Osteoblast (primary cell): ENCODE results near the gene TMTC1. TPM values are rescaled to one million over a fixed set of nuclear protein-coding genes. Genes with fewer than 3 reads are reported as not detected.
"Not testable (repeated sequence)": the region's sequence is repeated elsewhere in the genome, so short reads cannot be mapped to it uniquely, and the experiment has no call there.

Experiments used
- DNase-seq: peaks from one replicate; pipeline ENCODE4 v3.0.0; 2011; ENCODE audit warnings: low spot score, mixed read lengths; ENCODE audit not compliant: insufficient read length; ENCODE audit errors: missing footprints
- H2AFZ ChIP-seq: 2 replicates; pipeline ENCODE4 v1.6.0; 2011; ENCODE audit warnings: mild to moderate bottlenecking, low read length
- H3K27ac ChIP-seq: 2 replicates; pipeline ENCODE4 v1.5.1; 2011; ENCODE audit warnings: mild to moderate bottlenecking, low read depth, low read length, moderate library complexity
- H3K27me3 ChIP-seq: 2 replicates; pipeline ENCODE4 v1.6.0; 2012; ENCODE audit warnings: mild to moderate bottlenecking, control low read depth, inconsistent platforms, low read length, moderate library complexity; ENCODE audit not compliant: insufficient read depth
- H3K36me3 ChIP-seq: 2 replicates; pipeline ENCODE4 v1.5.1; 2011; ENCODE audit warnings: mild to moderate bottlenecking, low read length, control low read depth, moderate library complexity; ENCODE audit not compliant: insufficient read depth
- H3K4me1 ChIP-seq: 2 replicates; pipeline ENCODE4 v1.5.1; 2011; ENCODE audit warnings: mild to moderate bottlenecking, low read length, control low read depth, moderate library complexity; ENCODE audit not compliant: insufficient read depth
- H3K4me2 ChIP-seq: 2 replicates; pipeline ENCODE4 v1.6.0; 2011; ENCODE audit warnings: mild to moderate bottlenecking, low read length; ENCODE audit not compliant: insufficient read depth
- H3K4me3 ChIP-seq: fragments of 200-600 bp; sonication (generic); 3 replicates; pipeline ENCODE4 v1.5.1; 2012; ENCODE audit warnings: mild to moderate bottlenecking, low read length, inconsistent platforms; ENCODE audit not compliant: insufficient read depth
- H3K79me2 ChIP-seq: 2 replicates; pipeline ENCODE4 v1.6.0; 2012; ENCODE audit warnings: mild to moderate bottlenecking, low read length, control low read depth, inconsistent platforms; ENCODE audit not compliant: insufficient read depth
- H3K9me3 ChIP-seq: 2 replicates; pipeline ENCODE4 v1.5.1; 2011; ENCODE audit warnings: low read depth, low read length, control low read depth
- H4K20me1 ChIP-seq: 2 replicates; pipeline ENCODE4 v1.6.0; 2012; ENCODE audit warnings: mild to moderate bottlenecking, low read length, control low read depth; ENCODE audit not compliant: insufficient read depth
- CTCF ChIP-seq: IDR thresholded peaks from 2 replicates; pipeline ENCODE4 v1.5.1; 2011; ENCODE audit warnings: mild to moderate bottlenecking, low read depth, low read length, moderate library complexity; ENCODE audit errors: extremely low read depth
- total RNA-seq: library from RNA; depleted of rRNA; stranded (reverse); fragments of >200 nt; gene quantifications from 2 replicates; pipeline ENCODE4 v1.2.3, GENCODE V29; 2012

TMTC1 gene
- total RNA-seq, 1 donor, result 50.3 TPM

GRCh38 chr12:29562110-29562804, 221.5 kb downstream of the TMTC1 start:
- Histone ChIP-seq H4K20me1 (no peaks in the 10 kb centered on the region), H3K36me3 (no peaks in the 10 kb centered on the region), H3K79me2 (no peaks in the 10 kb centered on the region), H3K27me3 (no peaks in the 10 kb centered on the region), H2AFZ (no peak overlapping the region), H3K4me3 (peak overlapping the region; percentile 8), H3K4me2 (peak overlapping the region; percentile 42), H3K4me1 (peaks cover 18% of the 10 kb centered on the region), H3K27ac (peak overlapping the region; percentile 33), H3K9me3 (no peaks in the 10 kb centered on the region)
- peak; percentile 86 for DNase-seq
- TF ChIP-seq CTCF, result no peak

- Histone ChIP-seq H4K20me1 (no peaks in the 10 kb centered on the region), H3K9me3 (no peaks in the 10 kb centered on the region), H3K4me3 (peak overlapping the region; percentile 8), H2AFZ (no peak overlapping the region), H3K79me2 (no peaks in the 10 kb centered on the region), H3K36me3 (no peaks in the 10 kb centered on the region), H3K27ac (peak overlapping the region; percentile 33), H3K4me2 (peak overlapping the region; percentile 42), H3K4me1 (peaks cover 14% of the 10 kb centered on the region), H3K27me3 (no peaks in the 10 kb centered on the region)
- DNase-seq, result no peak
- TF ChIP-seq CTCF, result no peak
Observed at GRCh38 chr12:29561664-29562071, 222.1 kb downstream of the TMTC1 start.

GRCh38 chr12:29559198-29559597, 224.5 kb downstream of the TMTC1 start:
- Histone ChIP-seq H3K79me2 (no peaks in the 10 kb centered on the region), H3K27ac (no peak overlapping the region), H2AFZ (no peak overlapping the region), H3K4me1 (peaks cover 14% of the 10 kb centered on the region), H4K20me1 (no peaks in the 10 kb centered on the region), H3K4me3 (no peak overlapping the region), H3K9me3 (no peaks in the 10 kb centered on the region), H3K4me2 (no peak overlapping the region), H3K36me3 (no peaks in the 10 kb centered on the region), H3K27me3 (no peaks in the 10 kb centered on the region)
- no peak for DNase-seq
- no peak for TF ChIP-seq CTCF

- no peaks in the 10 kb centered on the region for H4K20me1 ChIP-seq
- no peak overlapping the region for H3K27ac ChIP-seq
- H2AFZ ChIP-seq, result no peak overlapping the region
- TF ChIP-seq CTCF, result no peak
- H3K27me3 ChIP-seq, result no peaks in the 10 kb centered on the region
- H3K9me3 ChIP-seq, result no peaks in the 10 kb centered on the region
- no peaks in the 10 kb centered on the region for H3K79me2 ChIP-seq
- H3K4me1 ChIP-seq, result no peaks in the 10 kb centered on the region
- H3K36me3 ChIP-seq, result no peaks in the 10 kb centered on the region
- H3K4me3 ChIP-seq, result no peak overlapping the region
- no peak overlapping the region for H3K4me2 ChIP-seq
- DNase-seq, result no peak
Observed at GRCh38 chr12:29556363-29556762, 227.4 kb downstream of the TMTC1 start.

GRCh38 chr12:29555451-29555850, 228.3 kb downstream of the TMTC1 start:
- DNase-seq, H3K36me3 ChIP-seq, H3K9me3 ChIP-seq, H2AFZ ChIP-seq, H4K20me1 ChIP-seq, H3K27me3 ChIP-seq, H3K4me3 ChIP-seq, H3K4me2 ChIP-seq, H3K4me1 ChIP-seq, H3K79me2 ChIP-seq, H3K27ac ChIP-seq: not testable (repeated sequence)
